ENCODE data around the gene SCLY.

- TF ChIP-seq CTCF (IDR thresholded peaks at IDR 0.05) (no peak), EZH2 (IDR thresholded peaks at IDR 0.05; ENCODE audit: borderline replicate concordance, insufficient read depth, low read depth, low read length, poor library complexity, severe bottlenecking) (no peak)
These were observed 24.0 kb downstream of the SCLY start for GRCh38 chr2:238084761-238085160.
